Measurements from ENCODE around the gene RAB35. TPM values are rescaled to one million over a fixed set of nuclear protein-coding genes. Genes with fewer than 3 reads are reported as not detected.
A peak's percentile ranks its signal among the peaks of the same experiment; 100 is the strongest.

RAB35 gene
- total and polyA plus RNA-seq, 2 donors from 2014 or later, result 23.2 to 56.1 TPM

- peaks cover 0 to 26% (median 22%) of the 10 kb centered on the region in 3 donors for H3K36me3 ChIP-seq (ENCODE audit: control insufficient read depth in 2 of 3, insufficient read depth in 3 of 3, low read length in 3 of 3)
- H3K9me3 ChIP-seq (ENCODE audit: control insufficient read depth in 2 of 3, insufficient read depth in 1 of 3, low read length in 3 of 3), result no peaks in the 10 kb centered on the region
- H3K4me3 ChIP-seq (ENCODE audit: low read length in 3 of 3), result no peak overlapping the region
- no peak overlapping the region for H3K27ac ChIP-seq (ENCODE audit: low read depth in 2 of 2, low read length in 2 of 2)
- TF ChIP-seq CTCF (IDR thresholded peaks at IDR 0.05; ENCODE audit: borderline replicate concordance, extremely low read depth, insufficient read depth), result no peak
- H3K9ac ChIP-seq (ENCODE audit: low read length in 3 of 3), result no peak overlapping the region
- FAIRE-seq (no peak), DNase-seq (no peak)
- intact Hi-C loops (cut with DNase I), result no loop called here
- H3K4me1 ChIP-seq (ENCODE audit: control insufficient read depth in 2 of 3, insufficient read depth in 2 of 3, low read depth in 1 of 3, low read length in 3 of 3), result no peaks in the 10 kb centered on the region
- H3K27me3 ChIP-seq (ENCODE audit: control insufficient read depth, insufficient read depth, low read length), result no peaks in the 10 kb centered on the region
These were observed 51.1 kb downstream of the RAB35 start for GRCh38 chr12:120065472-120065871.

GRCh38 chr12:120064054-120064940 is 52.3 kb downstream of the RAB35 start:
- H3K27me3 ChIP-seq (ENCODE audit: control insufficient read depth, insufficient read depth, low read length), result no peaks in the 10 kb centered on the region
- H3K27ac ChIP-seq (ENCODE audit: low read depth in 2 of 2, low read length in 2 of 2), result no peak overlapping the region
- intact Hi-C loops (cut with DNase I), result no loop called here
- TF ChIP-seq CTCF (IDR thresholded peaks at IDR 0.05; ENCODE audit: borderline replicate concordance, extremely low read depth, insufficient read depth), result no peak
- peaks cover 0 to 26% (median 22%) of the 10 kb centered on the region in 3 donors for H3K36me3 ChIP-seq (ENCODE audit: control insufficient read depth in 2 of 3, insufficient read depth in 3 of 3, low read length in 3 of 3)
- no peaks in the 10 kb centered on the region for H3K4me1 ChIP-seq (ENCODE audit: control insufficient read depth in 2 of 3, insufficient read depth in 2 of 3, low read depth in 1 of 3, low read length in 3 of 3)
- no peak for FAIRE-seq
- DNase-seq, result peak in 1 of 5 donors; percentile 30
- H3K4me3 ChIP-seq (ENCODE audit: low read length in 3 of 3), result no peak overlapping the region
- no peak overlapping the region for H3K9ac ChIP-seq (ENCODE audit: low read length in 3 of 3)
- H3K9me3 ChIP-seq (ENCODE audit: control insufficient read depth in 2 of 3, insufficient read depth in 1 of 3, low read length in 3 of 3), result no peaks in the 10 kb centered on the region

- no peaks in the 10 kb centered on the region for H3K4me1 ChIP-seq (ENCODE audit: control insufficient read depth in 2 of 3, insufficient read depth in 2 of 3, low read depth in 1 of 3, low read length in 3 of 3)
- FAIRE-seq, result no peak
- H3K27me3 ChIP-seq (ENCODE audit: control insufficient read depth, insufficient read depth, low read length), result no peaks in the 10 kb centered on the region
- TF ChIP-seq CTCF (IDR thresholded peaks at IDR 0.05; ENCODE audit: borderline replicate concordance, extremely low read depth, insufficient read depth), result no peak
- no peaks in the 10 kb centered on the region for H3K9me3 ChIP-seq (ENCODE audit: control insufficient read depth in 2 of 3, insufficient read depth in 1 of 3, low read length in 3 of 3)
- H3K4me3 ChIP-seq (ENCODE audit: low read length in 3 of 3), result no peak overlapping the region
- peaks cover 0 to 26% (median 16%) of the 10 kb centered on the region in 3 donors for H3K36me3 ChIP-seq (ENCODE audit: control insufficient read depth in 2 of 3, insufficient read depth in 3 of 3, low read length in 3 of 3)
- intact Hi-C loops (cut with DNase I), result no loop called here
- no peak overlapping the region for H3K27ac ChIP-seq (ENCODE audit: low read depth in 2 of 2, low read length in 2 of 2)
- DNase-seq, result no peak
- H3K9ac ChIP-seq (ENCODE audit: low read length in 3 of 3), result no peak overlapping the region
These were observed 53.5 kb downstream of the RAB35 start for GRCh38 chr12:120062976-120063579.
